Measurements from ENCODE around the gene GPR132. TPM values are rescaled to one million over a fixed set of nuclear protein-coding genes. Genes with fewer than 3 reads are reported as not detected.

GPR132 gene
- total RNA-seq, 1 donor from 2014 or later, result 1.0 TPM

- no peaks in the 10 kb centered on the region for H3K36me3 ChIP-seq
- intact Hi-C loops (cut with micrococcal nuclease), result no loop called here
- H3K27ac ChIP-seq (replicated peaks), result peak overlapping the region; percentile 92
- H3K4me1 ChIP-seq, result peaks cover 80% of the 10 kb centered on the region
- H3K27me3 ChIP-seq (ENCODE audit: low read depth), result peaks cover 26% of the 10 kb centered on the region
- TF ChIP-seq CTCF (IDR thresholded peaks at IDR 0.05; ENCODE audit: borderline replicate concordance), result no peak
- peak overlapping the region; percentile 51 for H3K4me3 ChIP-seq
- no peaks in the 10 kb centered on the region for H3K9me3 ChIP-seq (replicated peaks)
- DNase-seq, result peak; percentile 70
Measured at GRCh38 chr14:105061428-105062047, 3.7 kb downstream of the GPR132 start.

- Histone ChIP-seq H3K9me3 (replicated peaks) (no peaks in the 10 kb centered on the region), H3K27ac (replicated peaks) (peak overlapping the region; percentile 92), H3K36me3 (no peaks in the 10 kb centered on the region), H3K4me3 (peak overlapping the region; percentile 51), H3K4me1 (peaks cover 76% of the 10 kb centered on the region), H3K27me3 (ENCODE audit: low read depth) (peaks cover 27% of the 10 kb centered on the region)
- DNase-seq, result peak; percentile 55
- no peak for TF ChIP-seq CTCF (IDR thresholded peaks at IDR 0.05; ENCODE audit: borderline replicate concordance)
- intact Hi-C loops (cut with micrococcal nuclease), result no loop called here
Measured at GRCh38 chr14:105060751-105061427, 4.3 kb downstream of the GPR132 start.

- H3K9me3 ChIP-seq (replicated peaks), result no peaks in the 10 kb centered on the region
- intact Hi-C loops (cut with micrococcal nuclease), result no loop called here
- no peak for DNase-seq
- peak overlapping the region; percentile 92 for H3K27ac ChIP-seq (replicated peaks)
- peaks cover 30% of the 10 kb centered on the region for H3K27me3 ChIP-seq (ENCODE audit: low read depth)
- peak overlapping the region; percentile 51 for H3K4me3 ChIP-seq
- no peaks in the 10 kb centered on the region for H3K36me3 ChIP-seq
- no peak for TF ChIP-seq CTCF (IDR thresholded peaks at IDR 0.05; ENCODE audit: borderline replicate concordance)
- H3K4me1 ChIP-seq, result peaks cover 68% of the 10 kb centered on the region
Measured at GRCh38 chr14:105059925-105060565, 5.2 kb downstream of the GPR132 start.

GRCh38 chr14:105059035-105059924, 6.0 kb downstream of the GPR132 start:
- Histone ChIP-seq H3K27ac (replicated peaks) (peak overlapping the region; percentile 92), H3K4me3 (no peak overlapping the region), H3K36me3 (no peaks in the 10 kb centered on the region), H3K4me1 (peaks cover 60% of the 10 kb centered on the region), H3K27me3 (ENCODE audit: low read depth) (peaks cover 35% of the 10 kb centered on the region), H3K9me3 (replicated peaks) (no peaks in the 10 kb centered on the region)
- intact Hi-C loops (cut with micrococcal nuclease), result no loop called here
- TF ChIP-seq CTCF (IDR thresholded peaks at IDR 0.05; ENCODE audit: borderline replicate concordance), result peak; percentile 35
- DNase-seq, result peak; percentile 48

- Histone ChIP-seq H3K4me3 (no peak overlapping the region), H3K27me3 (ENCODE audit: low read depth) (peaks cover 35% of the 10 kb centered on the region), H3K36me3 (no peaks in the 10 kb centered on the region), H3K9me3 (replicated peaks) (no peaks in the 10 kb centered on the region), H3K27ac (replicated peaks) (peak overlapping the region; percentile 92), H3K4me1 (peaks cover 53% of the 10 kb centered on the region)
- DNase-seq, result no peak
- intact Hi-C loops (cut with micrococcal nuclease), result no loop called here
- no peak for TF ChIP-seq CTCF (IDR thresholded peaks at IDR 0.05; ENCODE audit: borderline replicate concordance)
Measured at GRCh38 chr14:105058521-105059034, 6.7 kb downstream of the GPR132 start.

Measured in left ventricle myocardium inferior (tissue), 1 donor.